Measurements from ENCODE around the gene SYNGR1.
"Not testable (repeated sequence)": the region's sequence is repeated elsewhere in the genome, so short reads cannot be mapped to it uniquely, and the experiment has no call there.

DNA sequence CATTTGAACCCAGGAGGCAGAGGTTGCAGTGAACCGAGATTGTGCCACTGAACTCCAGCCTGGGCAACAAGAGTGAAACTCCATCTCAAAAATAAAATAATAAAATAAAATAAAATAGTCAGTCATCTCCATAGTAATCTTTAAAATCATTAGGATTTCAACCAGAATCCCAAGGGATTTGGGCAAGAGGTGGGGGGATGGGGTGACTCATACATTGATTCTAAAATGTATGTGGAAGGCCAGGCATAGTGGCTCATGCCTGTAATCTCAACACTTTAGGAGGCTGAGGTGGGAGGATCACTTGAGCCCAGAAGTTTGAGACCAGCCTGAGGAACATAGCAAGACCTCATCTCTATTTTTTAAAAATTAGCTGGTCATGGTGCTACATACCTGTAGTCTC is 19.2 kb upstream of the SYNGR1 start:
- TF ChIP-seq POLR2A (IDR thresholded peaks at IDR 0.05; ENCODE audit: low read depth, low read length); TAF1 (IDR thresholded peaks at IDR 0.05; ENCODE audit: low read depth, low read length); POLR2AphosphoS5 (IDR thresholded peaks at IDR 0.05; ENCODE audit: low read depth, low read length); POU2F2 (IDR thresholded peaks at IDR 0.05; ENCODE audit: low read depth, low read length); SPI1 (IDR thresholded peaks at IDR 0.05; ENCODE audit: low read depth, low read length); PAX5 (IDR thresholded peaks at IDR 0.05; ENCODE audit: insufficient read depth, low read length, severe bottlenecking): not testable (repeated sequence)
